Uterus (tissue), 4 donors: ENCODE measurements around the gene KLC1. TPM values are rescaled to one million over a fixed set of nuclear protein-coding genes. Genes with fewer than 3 reads are reported as not detected.
A peak's percentile ranks its signal among the peaks of the same experiment; 100 is the strongest.

Experiments
- DNase-seq, 2 donors: peaks; one replicate each; pipeline ENCODE4 v3.0.0-alpha.2; 2019 to 2020
- H3K27ac ChIP-seq, 2 donors: fragments of 200-600 bp; sonication (generic); 1 replicate in 1 of 2; 2 replicates in 1 of 2; pipeline ENCODE4 v1.5.1; 2016 to 2018
- H3K27me3 ChIP-seq, 2 donors: fragments of 200-600 bp; sonication (generic); one replicate each; pipeline ENCODE4 v1.5.1; 2018 to 2019; ENCODE audit warnings: control low read depth in 1 of 2
- H3K36me3 ChIP-seq, 2 donors: fragments of 200-600 bp; sonication (generic); one replicate each; pipeline ENCODE4 v1.5.1; 2019; ENCODE audit warnings: control low read depth in 1 of 2
- H3K4me1 ChIP-seq, 2 donors: fragments of 200-600 bp; sonication (generic); one replicate each; pipeline ENCODE4 v1.5.1; 2018 to 2019; ENCODE audit warnings: control low read depth in 1 of 2
- H3K4me3 ChIP-seq, 2 donors: fragments of 200-600 bp; sonication (generic); 1 replicate in 1 of 2; 2 replicates in 1 of 2; pipeline ENCODE4 v1.5.1; 2018 to 2019; ENCODE audit warnings: mild to moderate bottlenecking in 1 of 2
- H3K9me3 ChIP-seq, 2 donors: fragments of 200-600 bp; sonication (generic); one replicate each; pipeline ENCODE4 v1.5.1; 2019; ENCODE audit warnings: control low read depth in 1 of 2
- CTCF ChIP-seq, 4 experiments: fragments of 200-600 bp in 2 of 4; fragments of 450-650 bp in 2 of 4; sonication (generic) in 2 of 4; IDR thresholded peaks; one replicate each; pipeline ENCODE4 v1.5.1; 2016 to 2019; ENCODE audit warnings: antibody characterized with exemption in 4 of 4, mild to moderate bottlenecking in 2 of 4, moderate library complexity in 1 of 4
- POLR2A ChIP-seq, 2 donors: fragments of 450-650 bp; IDR thresholded peaks; one replicate each; pipeline ENCODE4 v1.6.1; 2016; ENCODE audit warnings: antibody characterized with exemption in 2 of 2, mild to moderate bottlenecking in 1 of 2, moderate library complexity in 1 of 2
- intact Hi-C: fragments of 100-400 bp; cut with DNase I; formaldehyde crosslinking; loops from one replicate; pipeline ENCODE4 v1.15.1; 2023; ENCODE audit warnings: low total_unique reads
- total RNA-seq, 4 donors: library from RNA; depleted of rRNA in 3 of 4; stranded (reverse); fragments of >200 nt in 3 of 4; gene quantifications; one replicate each; pipeline versions ENCODE4 v1.1.0 to v1.2.4, GENCODE V29; 2014 to 2023
- donor health status: DM: yes; HTN: yes; CAD: no.

Gene KLC1
- total RNA-seq, 4 donors from 2014 or later: 130 to 459 (median 285) TPM

- intact Hi-C loops: no loop called here
- Histone ChIP-seq H3K27me3 (no peaks in the 10 kb centered on the region), H3K4me1 (peaks cover 0 to 9% of the 10 kb centered on the region in 2 donors), H3K9me3 (no peaks in the 10 kb centered on the region), H3K4me3 (peak overlapping the region; percentile 64 to 86), H3K36me3 (no peaks in the 10 kb centered on the region), H3K27ac (peak overlapping the region; percentile 96 to 97)
- peak; percentile 69 to 71 for DNase-seq
- no peak for TF ChIP-seq CTCF (IDR thresholded peaks at IDR 0.05)
- TF ChIP-seq POLR2A (IDR thresholded peaks at IDR 0.05): peak in 1 of 2 donors; percentile 62
Observed at GRCh38 chr14:103628221-103628683, 759 bp upstream of the KLC1 start.

GRCh38 chr14:103629503-103630121 is 601 bp downstream of the KLC1 start:
- intact Hi-C loops: no loop called here

GRCh38 chr14:103630364-103631108 is 1.5 kb downstream of the KLC1 start:
- H3K4me1 ChIP-seq: peaks cover 0 to 20% of the 10 kb centered on the region in 2 donors
- no peaks in the 10 kb centered on the region for H3K36me3 ChIP-seq
- no peaks in the 10 kb centered on the region for H3K27me3 ChIP-seq
- peak overlapping the region; percentile 64 to 86 for H3K4me3 ChIP-seq
- no peak for DNase-seq
- intact Hi-C loops: no loop called here
- peak overlapping the region; percentile 96 to 97 for H3K27ac ChIP-seq
- no peak for TF ChIP-seq CTCF (IDR thresholded peaks at IDR 0.05)
- no peaks in the 10 kb centered on the region for H3K9me3 ChIP-seq

More at GRCh38 chr14:103629503-103630121, 601 bp downstream of the KLC1 start:
- no peak for TF ChIP-seq POLR2A (IDR thresholded peaks at IDR 0.05)
- TF ChIP-seq CTCF (IDR thresholded peaks at IDR 0.05): no peak
- peaks cover 0 to 15% of the 10 kb centered on the region in 2 donors for H3K4me1 ChIP-seq
- H3K27me3 ChIP-seq: no peaks in the 10 kb centered on the region
- peak overlapping the region; percentile 64 to 86 for H3K4me3 ChIP-seq
- H3K36me3 ChIP-seq: no peaks in the 10 kb centered on the region
- peak overlapping the region; percentile 96 to 97 for H3K27ac ChIP-seq
- H3K9me3 ChIP-seq: no peaks in the 10 kb centered on the region
- peak; percentile 51 to 56 for DNase-seq

GRCh38 chr14:103633391-103633790 is 4.4 kb downstream of the KLC1 start:
- no peaks in the 10 kb centered on the region for H3K36me3 ChIP-seq
- H3K4me3 ChIP-seq: no peak overlapping the region
- DNase-seq: no peak
- TF ChIP-seq POLR2A (IDR thresholded peaks at IDR 0.05) (no peak), CTCF (IDR thresholded peaks at IDR 0.05) (no peak)
- peaks cover 0 to 29% of the 10 kb centered on the region in 2 donors for H3K4me1 ChIP-seq
- no peaks in the 10 kb centered on the region for H3K9me3 ChIP-seq
- H3K27ac ChIP-seq: no peak overlapping the region
- H3K27me3 ChIP-seq: no peaks in the 10 kb centered on the region
- intact Hi-C loops: no loop called here

GRCh38 chr14:103634156-103634555 is 5.1 kb downstream of the KLC1 start:
- no peak for DNase-seq
- no peak overlapping the region for H3K4me3 ChIP-seq
- no peaks in the 10 kb centered on the region for H3K36me3 ChIP-seq
- peak overlapping the region in 1 of 2 donors; percentile 25 for H3K27ac ChIP-seq
- TF ChIP-seq POLR2A (IDR thresholded peaks at IDR 0.05) (no peak), CTCF (IDR thresholded peaks at IDR 0.05) (no peak)
- no peaks in the 10 kb centered on the region for H3K9me3 ChIP-seq
- H3K27me3 ChIP-seq: no peaks in the 10 kb centered on the region
- intact Hi-C loops: no loop called here
- peaks cover 0 to 33% of the 10 kb centered on the region in 2 donors for H3K4me1 ChIP-seq
